GM12878 (cell line): ENCODE measurements around the gene SPOCK1. TPM values are rescaled to one million over a fixed set of nuclear protein-coding genes. Genes with fewer than 3 reads are reported as not detected.

ENCODE experiments used
- ATAC-seq: fragments of 200-7000 bp; cut with Tn5 transposase; 3 replicates; pipeline ENCODE4 v1.9.1; 2020; ENCODE audit warnings: mild to moderate bottlenecking, moderate library complexity
- BruUV-seq: library from RNA; stranded (reverse); fragments of 400-500 nt; replicated peaks from 2 replicates; lab custom pipeline; 2021; lab: Mats Ljungman, UMichigan
- CTCF ChIA-PET: fragments of 300-600 bp; sonication (Branson Sonifier 250); formaldehyde crosslinking; extraction: SDS; loops from one replicate; lab custom pipeline; 2021; ENCODE audit warnings: inconsistent platforms; lab: Yijun Ruan, JAX
- POLR2A ChIA-PET: fragments of 350-600 bp; formaldehyde crosslinking; extraction: SDS; loops from one replicate; lab custom pipeline; 2021; ENCODE audit warnings: inconsistent platforms; lab: Charles Lee
- RAD21 ChIA-PET: fragments of 300-600 bp; sonication (Branson Sonifier 250); formaldehyde crosslinking; loops from one replicate; lab custom pipeline; 2023; ENCODE audit warnings: antibody characterized with exemption; ENCODE audit not compliant: unreplicated experiment; lab: Charles Lee
- SMC1A ChIA-PET: fragments of 300-600 bp; sonication (Branson Sonifier 250); formaldehyde crosslinking; loops from one replicate; lab custom pipeline; 2023; ENCODE audit not compliant: unreplicated experiment, uncharacterized antibody; lab: Charles Lee
- DNase-seq: peaks from one replicate; pipeline ENCODE4 v3.0.0-alpha.2; 2011; ENCODE audit warnings: low read depth, low spot score
- FAIRE-seq: peaks from 3 replicates; lab custom pipeline; 2011; peaks lifted over from hg19 to GRCh38; lab: Jason Lieb, UNC
- H2AFZ ChIP-seq: 2 replicates; pipeline ENCODE4 v1.6.0; 2011; ENCODE audit warnings: low read depth, low read length, control low read depth; ENCODE audit not compliant: control insufficient read depth
- H3K27ac ChIP-seq: 2 replicates; pipeline ENCODE4 v1.5.1; 2011; ENCODE audit warnings: control low read depth; ENCODE audit not compliant: control insufficient read depth, insufficient read depth
- H3K27me3 ChIP-seq, 2 experiments: replicated peaks in 1 of 2; 2 replicates each; pipeline versions ENCODE4 v1.6.0 to v1.6.1; 2011; ENCODE audit warnings: low read length in 1 of 2; ENCODE audit not compliant: control insufficient read depth in 2 of 2, insufficient read depth in 2 of 2
- H3K36me3 ChIP-seq, 2 experiments: 2 replicates each; pipeline ENCODE4 v1.5.1; 2011; ENCODE audit warnings: low read length in 1 of 2; ENCODE audit not compliant: control insufficient read depth in 2 of 2, insufficient read depth in 2 of 2
- H3K4me1 ChIP-seq: 2 replicates; pipeline ENCODE4 v1.6.1; 2011; ENCODE audit warnings: mild to moderate bottlenecking, low read length, moderate library complexity, mixed read lengths; ENCODE audit not compliant: control insufficient read depth, insufficient read depth
- H3K4me2 ChIP-seq: 2 replicates; pipeline ENCODE4 v1.6.0; 2011; ENCODE audit warnings: control low read depth; ENCODE audit not compliant: control insufficient read depth, insufficient read depth
- H3K4me3 ChIP-seq: fragments of 200-600 bp; sonication (generic); 2 replicates; pipeline ENCODE4 v1.5.1; 2016
- H3K79me2 ChIP-seq: 2 replicates; pipeline ENCODE4 v1.6.0; 2011; ENCODE audit warnings: low read length; ENCODE audit not compliant: control insufficient read depth, insufficient read depth
- H3K9ac ChIP-seq: 2 replicates; pipeline ENCODE4 v1.8.0; 2011; ENCODE audit warnings: low read length, control low read depth, mixed read lengths; ENCODE audit not compliant: control insufficient read depth, insufficient read depth
- H3K9me3 ChIP-seq: replicated peaks from 3 replicates; pipeline ENCODE4 v1.5.1; 2011; ENCODE audit warnings: mild to moderate bottlenecking, low read length; ENCODE audit not compliant: control insufficient read depth, insufficient read depth
- H4K20me1 ChIP-seq: 2 replicates; pipeline ENCODE4 v1.6.0; 2011; ENCODE audit not compliant: control insufficient read depth, insufficient read depth
- ESRRA ChIP-seq: IDR thresholded peaks from 2 replicates; pipeline ENCODE4 v1.6.1; 2012; ENCODE audit warnings: mild to moderate bottlenecking, low read length, improper control_type of control experiment
- EZH2 ChIP-seq: IDR thresholded peaks from 2 replicates; pipeline ENCODE4 v1.6.1; 2012; ENCODE audit warnings: low read depth, mild to moderate bottlenecking, control low read depth, inconsistent platforms, low read length, borderline replicate concordance; ENCODE audit not compliant: control insufficient read depth
- FOXM1 ChIP-seq: IDR thresholded peaks from 2 replicates; pipeline ENCODE4 v1.6.1; 2012; ENCODE audit warnings: low read depth, mild to moderate bottlenecking, inconsistent platforms, low read length, moderate library complexity
- POLR2AphosphoS2 ChIP-seq: IDR thresholded peaks from 2 replicates; pipeline ENCODE4 v1.6.1; 2011; ENCODE audit warnings: low read depth, mild to moderate bottlenecking, low read length, improper control_type of control experiment, moderate library complexity
- SP1 ChIP-seq: IDR thresholded peaks from one replicate; pipeline ENCODE4 v1.6.1; 2011; ENCODE audit warnings: low read depth, low read length
- STAT1 ChIP-seq: fragments of 450-650 bp; conservative IDR thresholded peaks from 2 replicates; pipeline ENCODE4 v1.6.1; 2014; ENCODE audit warnings: antibody characterized with exemption, mild to moderate bottlenecking
- STAT3 ChIP-seq: IDR thresholded peaks from 2 replicates; pipeline ENCODE4 v1.6.1; 2011; ENCODE audit warnings: low read depth, low read length, improper control_type of control experiment
- TCF12 ChIP-seq: IDR thresholded peaks from 2 replicates; pipeline ENCODE4 v1.6.1; 2011; ENCODE audit warnings: low read depth, mild to moderate bottlenecking, low read length
- ZNF622 ChIP-seq: fragments of 450-650 bp; IDR thresholded peaks from 2 replicates; pipeline ENCODE4 v1.6.1; 2017; ENCODE audit warnings: mild to moderate bottlenecking, inconsistent platforms
- WGBS: methylation state at CpG from one replicate; pipeline ENCODE4 v1.1.6; 2016; ENCODE audit warnings: low lambda C conversion rate; ENCODE audit not compliant: insufficient replicate concordance, insufficient coverage; ENCODE audit errors: missing lambda C conversion rate; 5-methylcytosine and 5-hydroxymethylcytosine counted together
- in situ Hi-C: fragments of 300-500 bp; cut with MboI; formaldehyde crosslinking; loops from 9 replicates; pipeline ENCODE4 v1.14.3; 2018; ENCODE audit warnings: mixed read lengths
- intact Hi-C: fragments of 100-400 bp; cut with micrococcal nuclease; formaldehyde crosslinking; loops from one replicate; pipeline ENCODE4 v1.14.2; 2022; ENCODE audit not compliant: unreplicated experiment
- polyA plus RNA-seq, 11 experiments: library from polyadenylated mRNA; depleted of rRNA in 4 of 11; unstranded in 6 of 11; stranded (reverse) in 5 of 11; fragments of >200 nt; fragmentation: Nextera tagmentation in 4 of 11; fragmentation: Illumina TruSeq in 1 of 11; extraction: Ambion mirVana in 4 of 11; extraction: Trizol in 1 of 11; gene quantifications; 1 replicate in 1 of 11; 2 replicates in 10 of 11; pipeline versions ENCODE4 v1.2.1 to v1.2.3, GENCODE V29; 2011 to 2016; ENCODE audit warnings: inconsistent platforms in 2 of 11, missing spikeins in 2 of 11, low read depth in 1 of 11
- total RNA-seq, 4 experiments: library from RNA; depleted of rRNA in 3 of 4; stranded (reverse); fragments of >200 nt in 3 of 4; fragmentation: Illumina TruSeq in 1 of 4; extraction: Trizol in 1 of 4; gene quantifications; 2 replicates each; pipeline versions ENCODE4 v1.2.1 to v1.2.3, GENCODE V29; 2013 to 2021

The SPOCK1 gene
- total and polyA plus RNA-seq, 10 of the 15 experiments (the other 5 are each of a cell fraction or from before 2014, with no cell fraction given), result 0.06 to 0.68 (median 0.25) TPM; not detected in 3

DNA sequence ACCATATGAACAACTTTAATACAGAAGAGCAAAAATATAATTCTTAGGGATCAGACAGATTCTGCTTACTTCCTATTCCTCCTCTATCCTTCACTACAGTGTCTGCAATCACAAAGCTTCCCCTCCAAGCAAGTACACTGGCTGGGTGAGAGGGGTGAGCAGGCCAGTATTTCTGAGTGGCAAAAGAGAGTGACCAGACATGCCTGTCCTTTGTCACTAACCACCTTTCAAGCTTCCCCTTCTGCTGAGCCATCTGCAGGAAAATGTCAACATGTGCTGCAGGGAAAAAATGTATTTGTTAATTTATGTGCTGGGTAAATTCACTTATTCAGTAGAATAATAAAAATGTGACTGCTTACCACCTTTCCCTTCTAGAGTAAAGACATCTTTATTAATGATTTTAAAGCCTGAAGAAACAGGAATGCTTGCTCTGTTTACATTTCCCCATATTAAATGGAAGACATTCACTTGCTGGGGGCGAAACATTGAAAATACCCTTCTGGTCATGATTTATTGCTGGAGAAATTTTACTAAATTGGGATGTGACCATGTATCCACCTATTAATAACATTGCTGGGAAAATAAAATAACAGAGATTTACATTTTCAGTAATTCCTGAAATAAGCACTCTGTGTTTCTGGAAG, 84.9 kb downstream of the SPOCK1 start:
- no peaks in the 10 kb centered on the region for H3K36me3 ChIP-seq
- no TSS peak for BruUV-seq
- no peaks in the 10 kb centered on the region for H4K20me1 ChIP-seq
- no peak overlapping the region for H3K4me3 ChIP-seq
- WGBS, result 0% methylated on average over 1 of the region's 1 CpG
- no peak overlapping the region for H2AFZ ChIP-seq
- no peak overlapping the region for H3K27ac ChIP-seq
- ATAC-seq (no peak), DNase-seq (no peak), FAIRE-seq (no peak)
- CTCF ChIA-PET, result no interaction called here
- no peaks in the 10 kb centered on the region for H3K9me3 ChIP-seq
- H3K27me3 ChIP-seq, result no peaks in the 10 kb centered on the region; a peak in 1 of 4 replicates
- POLR2A ChIA-PET, result no interaction called here
- H3K9ac ChIP-seq, result no peak overlapping the region
- in situ Hi-C loops (no loop called here), intact Hi-C loops (no loop called here)
- no peaks in the 10 kb centered on the region for H3K4me1 ChIP-seq
- H3K79me2 ChIP-seq, result no peaks in the 10 kb centered on the region
- RAD21 ChIA-PET, result no interaction called here
- H3K4me2 ChIP-seq, result no peak overlapping the region
- SMC1A ChIA-PET, result interaction anchor here (1.6 kb wide), 1 partner anchor 132 kb away, joined by 3 read pairs; no protein-coding TSS in a partner anchor
- TF ChIP-seq ZNF622, result no peak
- no peak for TF ChIP-seq POLR2AphosphoS2
- no peak for TF ChIP-seq ESRRA
- TF ChIP-seq STAT3, result no peak
- TF ChIP-seq STAT1, result no peak
- no peak for TF ChIP-seq EZH2
- no peak for TF ChIP-seq SP1
- TF ChIP-seq TCF12, result no peak
- TF ChIP-seq FOXM1, result no peak
